Endodermal cell (in vitro differentiated cells): ENCODE data around the gene DCTPP1. TPM values are rescaled to one million over a fixed set of nuclear protein-coding genes. Genes with fewer than 3 reads are reported as not detected.

Source experiments
- DNase-seq: peaks from one replicate; pipeline ENCODE4 v3.0.0-alpha.2; 2017
- H3K27ac ChIP-seq: 2 replicates; pipeline ENCODE4 v1.5.1; 2013; ENCODE audit warnings: mild to moderate bottlenecking, low read depth, low read length, moderate library complexity
- H3K27me3 ChIP-seq: 2 replicates; pipeline ENCODE4 v1.6.1; 2013; ENCODE audit warnings: mild to moderate bottlenecking, low read length, moderate library complexity; ENCODE audit not compliant: insufficient read depth, control insufficient read depth, poor library complexity, severe bottlenecking
- H3K36me3 ChIP-seq: 2 replicates; pipeline ENCODE4 v1.7.0; 2013; ENCODE audit warnings: mild to moderate bottlenecking, low read length, moderate library complexity; ENCODE audit not compliant: control insufficient read depth, insufficient read depth
- H3K4me1 ChIP-seq: one replicate; pipeline ENCODE4 v1.7.0; 2013; ENCODE audit warnings: low read length; ENCODE audit not compliant: control insufficient read depth, insufficient read depth
- H3K4me3 ChIP-seq: 2 replicates; pipeline ENCODE4 v1.5.1; 2013; ENCODE audit warnings: mild to moderate bottlenecking, low read length, moderate library complexity
- H3K9ac ChIP-seq: 2 replicates; pipeline ENCODE4 v1.6.1; 2013; ENCODE audit warnings: mild to moderate bottlenecking, low read length, moderate library complexity; ENCODE audit not compliant: poor library complexity, severe bottlenecking; ENCODE audit errors: extremely low read depth
- H3K9me3 ChIP-seq: 2 replicates; pipeline ENCODE4 v1.6.1; 2013; ENCODE audit warnings: mild to moderate bottlenecking, low read length, moderate library complexity; ENCODE audit not compliant: control insufficient read depth
- H3K27ac Mint-ChIP-seq: 2 replicates; pipeline ENCODE4 v1.8.0; 2020; ENCODE audit warnings: mixed read lengths
- H3K27me3 Mint-ChIP-seq: 2 replicates; pipeline ENCODE4 v1.8.0; 2021; ENCODE audit warnings: mild to moderate bottlenecking, mixed read lengths; ENCODE audit not compliant: insufficient read depth
- H3K36me3 Mint-ChIP-seq: 2 replicates; pipeline ENCODE4 v1.8.0; 2020; ENCODE audit warnings: low read depth, mixed read lengths
- H3K4me1 Mint-ChIP-seq: 2 replicates; pipeline ENCODE4 v1.8.0; 2020; ENCODE audit warnings: mixed read lengths
- H3K4me3 Mint-ChIP-seq: 2 replicates; pipeline ENCODE4 v1.8.0; 2020; ENCODE audit warnings: mild to moderate bottlenecking, moderate library complexity, mixed read lengths
- H3K9me3 Mint-ChIP-seq: 2 replicates; pipeline ENCODE4 v1.8.0; 2020; ENCODE audit warnings: mild to moderate bottlenecking, mixed read lengths
- WGBS, 2 experiments: methylation state at CpG; one replicate each; pipeline versions ENCODE4 v1.1.5 to v1.1.7; 2013; ENCODE audit warnings: missing lambda C conversion rate in 2 of 2, mixed read lengths in 1 of 2; ENCODE audit not compliant: insufficient coverage in 1 of 2, insufficient read length in 1 of 2; 5-methylcytosine and 5-hydroxymethylcytosine counted together
- total RNA-seq, 2 donors: library from RNA; stranded (reverse); fragmentation: NEBNext Ultra II Directional in 1 of 2; extraction: Animal tissue kit (Norgen Biotek cat#: 25700) in 1 of 2; gene quantifications; 2 replicates in 1 of 2; 3 replicates in 1 of 2; pipeline ENCODE4 v1.2.1, GENCODE V29; 2021
- TF ChIP-seq, protein P1 (sequence below): fragments of 200-600 bp; sonication (generic); conservative IDR thresholded peaks from 2 replicates; pipeline ENCODE4 v1.5.0; 2021; ENCODE audit warnings: antibody characterized with exemption, mild to moderate bottlenecking

DCTPP1 gene
- total RNA-seq, 2 donors from 2014 or later, result 54.8 to 61.9 TPM

GRCh38 chr16:30380803-30381208 lies 49.0 kb downstream of the DCTPP1 start:
- peaks cover 2% of the 10 kb centered on the region for H3K9me3 Mint-ChIP-seq
- H3K4me3 ChIP-seq, result no peak overlapping the region
- H3K4me1 ChIP-seq, result peaks cover 3% of the 10 kb centered on the region
- H3K4me3 Mint-ChIP-seq, result no peak overlapping the region
- no peaks in the 10 kb centered on the region for H3K9me3 ChIP-seq
- WGBS, 2 experiments, result 95% methylated on average over 4 to 6 of the region's 6 CpGs
- H3K27me3 Mint-ChIP-seq, result peaks cover 4% of the 10 kb centered on the region
- no peak for DNase-seq
- no peak overlapping the region for H3K27ac ChIP-seq
- H3K9ac ChIP-seq, result no peak overlapping the region
- H3K27me3 ChIP-seq, result no peaks in the 10 kb centered on the region
- H3K36me3 ChIP-seq, result peaks cover 8% of the 10 kb centered on the region
- no peak overlapping the region for H3K27ac Mint-ChIP-seq
- H3K36me3 Mint-ChIP-seq, result peaks cover 3% of the 10 kb centered on the region
- TF ChIP-seq, protein P1, sequence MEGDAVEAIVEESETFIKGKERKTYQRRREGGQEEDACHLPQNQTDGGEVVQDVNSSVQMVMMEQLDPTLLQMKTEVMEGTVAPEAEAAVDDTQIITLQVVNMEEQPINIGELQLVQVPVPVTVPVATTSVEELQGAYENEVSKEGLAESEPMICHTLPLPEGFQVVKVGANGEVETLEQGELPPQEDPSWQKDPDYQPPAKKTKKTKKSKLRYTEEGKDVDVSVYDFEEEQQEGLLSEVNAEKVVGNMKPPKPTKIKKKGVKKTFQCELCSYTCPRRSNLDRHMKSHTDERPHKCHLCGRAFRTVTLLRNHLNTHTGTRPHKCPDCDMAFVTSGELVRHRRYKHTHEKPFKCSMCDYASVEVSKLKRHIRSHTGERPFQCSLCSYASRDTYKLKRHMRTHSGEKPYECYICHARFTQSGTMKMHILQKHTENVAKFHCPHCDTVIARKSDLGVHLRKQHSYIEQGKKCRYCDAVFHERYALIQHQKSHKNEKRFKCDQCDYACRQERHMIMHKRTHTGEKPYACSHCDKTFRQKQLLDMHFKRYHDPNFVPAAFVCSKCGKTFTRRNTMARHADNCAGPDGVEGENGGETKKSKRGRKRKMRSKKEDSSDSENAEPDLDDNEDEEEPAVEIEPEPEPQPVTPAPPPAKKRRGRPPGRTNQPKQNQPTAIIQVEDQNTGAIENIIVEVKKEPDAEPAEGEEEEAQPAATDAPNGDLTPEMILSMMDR, result no peak
- peaks cover 5% of the 10 kb centered on the region for H3K4me1 Mint-ChIP-seq

- Histone ChIP-seq H3K36me3 (peaks cover 8% of the 10 kb centered on the region), H3K27me3 (no peaks in the 10 kb centered on the region), H3K27ac (no peak overlapping the region), H3K9me3 (no peaks in the 10 kb centered on the region), H3K9ac (no peak overlapping the region), H3K4me3 (no peak overlapping the region), H3K4me1 (peaks cover 6% of the 10 kb centered on the region)
- H3K36me3 Mint-ChIP-seq, result peaks cover 3% of the 10 kb centered on the region
- peak overlapping the region; percentile 92 for H3K4me3 Mint-ChIP-seq
- H3K9me3 Mint-ChIP-seq, result no peaks in the 10 kb centered on the region
- DNase-seq, result no peak
- no peak overlapping the region for H3K27ac Mint-ChIP-seq
- 90 to 96% methylated on average over 3 to 4 of the region's 4 CpGs for whole genome bisulfite sequencing, 2 experiments
- H3K27me3 Mint-ChIP-seq, result peaks cover 4% of the 10 kb centered on the region
- H3K4me1 Mint-ChIP-seq, result peaks cover 10% of the 10 kb centered on the region
- TF ChIP-seq, protein P1, result no peak
Measured at GRCh38 chr16:30380072-30380802, 49.6 kb downstream of the DCTPP1 start.

- peak overlapping the region; percentile 94 for H3K27ac ChIP-seq
- 18 to 25% methylated on average over 8 to 27 of the region's 27 CpGs for WGBS, 2 experiments
- no peak for DNase-seq
- Mint-ChIP-seq H3K9me3 (no peaks in the 10 kb centered on the region), H3K27ac (peak overlapping the region; percentile 100), H3K27me3 (peaks cover 4% of the 10 kb centered on the region), H3K4me1 (peaks cover 10% of the 10 kb centered on the region), H3K4me3 (peak overlapping the region; percentile 92), H3K36me3 (peaks cover 3% of the 10 kb centered on the region)
- H3K4me1 ChIP-seq, result peaks cover 6% of the 10 kb centered on the region
- H3K27me3 ChIP-seq, result no peaks in the 10 kb centered on the region
- peak overlapping the region; percentile 93 for H3K4me3 ChIP-seq
- TF ChIP-seq, protein P1, result no peak
- no peaks in the 10 kb centered on the region for H3K9me3 ChIP-seq
- peak overlapping the region; percentile 75 for H3K9ac ChIP-seq
- peaks cover 8% of the 10 kb centered on the region for H3K36me3 ChIP-seq
Measured at GRCh38 chr16:30379158-30379783, 50.6 kb downstream of the DCTPP1 start.
